Thyroid gland (tissue), 4 donors: Measurements from ENCODE around the gene MYDGF. TPM values are rescaled to one million over a fixed set of nuclear protein-coding genes. Genes with fewer than 3 reads are reported as not detected.

Experiments used
- DNase-seq, 2 donors: peaks; one replicate each; pipeline ENCODE4 v3.0.0-alpha.2; 2019
- H3K27ac ChIP-seq, 3 donors: fragments of 200-600 bp; sonication (generic); 1 replicate in 2 of 3; 2 replicates in 1 of 3; pipeline ENCODE4 v1.5.1; 2016 to 2019; ENCODE audit warnings: mild to moderate bottlenecking in 1 of 3, moderate library complexity in 1 of 3
- H3K27me3 ChIP-seq: fragments of 200-600 bp; sonication (generic); one replicate; pipeline ENCODE4 v1.5.1; 2019
- H3K36me3 ChIP-seq, 2 donors: fragments of 200-600 bp; sonication (generic); one replicate each; pipeline ENCODE4 v1.5.1; 2016 to 2019
- H3K4me1 ChIP-seq, 2 donors: fragments of 200-600 bp; sonication (generic); one replicate each; pipeline ENCODE4 v1.5.1; 2017 to 2019
- H3K4me3 ChIP-seq, 3 donors: fragments of 200-600 bp; sonication (generic); replicated peaks in 1 of 3; 1 replicate in 2 of 3; 2 replicates in 1 of 3; pipeline ENCODE4 v1.5.1; 2016; ENCODE audit warnings: mild to moderate bottlenecking in 1 of 3
- H3K9me3 ChIP-seq: fragments of 200-600 bp; sonication (generic); one replicate; pipeline ENCODE4 v1.5.1; 2017
- CTCF ChIP-seq, 6 experiments: fragments of 200-600 bp in 3 of 6; fragments of 450-650 bp in 3 of 6; sonication (generic) in 3 of 6; IDR thresholded peaks; one replicate each; pipeline ENCODE4 v1.5.1; 2016 to 2019; ENCODE audit warnings: antibody characterized with exemption in 6 of 6, mild to moderate bottlenecking in 2 of 6, inconsistent platforms in 1 of 6, moderate library complexity in 1 of 6
- POLR2A ChIP-seq, 2 donors: fragments of 450-650 bp; IDR thresholded peaks; one replicate each; pipeline ENCODE4 v1.6.1; 2017; ENCODE audit warnings: antibody characterized with exemption in 2 of 2, mild to moderate bottlenecking in 2 of 2, moderate library complexity in 1 of 2
- WGBS, 2 donors: methylation state at CpG; one replicate each; pipeline ENCODE4 v1.1.5; 2017; 5-methylcytosine and 5-hydroxymethylcytosine counted together
- intact Hi-C: fragments of 100-400 bp; cut with DNase I; formaldehyde crosslinking; loops from one replicate; pipeline ENCODE4 v1.15.1; 2023
- total RNA-seq, 4 donors: library from RNA; depleted of rRNA; stranded (reverse); fragments of >200 nt; gene quantifications; one replicate each; pipeline ENCODE4 v1.2.3, GENCODE V29; 2016

Gene MYDGF
- total RNA-seq, 4 donors from 2014 or later = 48.0 to 72.6 (median 65.2) TPM

GRCh38 chr19:4652075-4652474 lies 18.1 kb downstream of the MYDGF start:
- no peak overlapping the region for H3K4me3 ChIP-seq
- H3K36me3 ChIP-seq = peaks cover 1 to 7% of the 10 kb centered on the region in 2 donors
- 97% methylated on average over 27 to 35 of the region's 44 CpGs for whole genome bisulfite sequencing, 2 donors
- H3K27ac ChIP-seq = no peak overlapping the region
- DNase-seq = no peak
- no peaks in the 10 kb centered on the region for H3K9me3 ChIP-seq
- H3K4me1 ChIP-seq = no peaks in the 10 kb centered on the region
- intact Hi-C loops = no loop called here
- TF ChIP-seq CTCF (IDR thresholded peaks at IDR 0.05) (no peak), POLR2A (IDR thresholded peaks at IDR 0.05) (no peak)
- no peaks in the 10 kb centered on the region for H3K27me3 ChIP-seq

- H3K36me3 ChIP-seq = no peaks in the 10 kb centered on the region
- intact Hi-C loops = no loop called here
- DNase-seq = no peak
- H3K4me3 ChIP-seq = no peak overlapping the region
- H3K9me3 ChIP-seq = no peaks in the 10 kb centered on the region
- TF ChIP-seq POLR2A (IDR thresholded peaks at IDR 0.05) (no peak), CTCF (IDR thresholded peaks at IDR 0.05) (no peak)
- H3K4me1 ChIP-seq = no peaks in the 10 kb centered on the region
- no peaks in the 10 kb centered on the region for H3K27me3 ChIP-seq
- H3K27ac ChIP-seq = no peak overlapping the region
- 65 to 82% methylated on average over 2 of the region's 2 CpGs for WGBS, 2 donors
These were observed 20.0 kb downstream of the MYDGF start for GRCh38 chr19:4650159-4650558.

GRCh38 chr19:4649392-4650047 lies 20.6 kb downstream of the MYDGF start:
- Histone ChIP-seq H3K27ac (no peak overlapping the region), H3K4me1 (no peaks in the 10 kb centered on the region), H3K4me3 (no peak overlapping the region), H3K9me3 (no peaks in the 10 kb centered on the region), H3K36me3 (no peaks in the 10 kb centered on the region), H3K27me3 (no peaks in the 10 kb centered on the region)
- 88 to 90% methylated on average over 5 to 19 of the region's 19 CpGs for WGBS, 2 donors
- DNase-seq = no peak
- intact Hi-C loops = no loop called here
- TF ChIP-seq POLR2A (IDR thresholded peaks at IDR 0.05) (no peak), CTCF (IDR thresholded peaks at IDR 0.05) (no peak)

GRCh38 chr19:4647676-4648644 lies 22.2 kb downstream of the MYDGF start:
- intact Hi-C loops = no loop called here
- peak; percentile 22 to 35 for DNase-seq
- no peak for TF ChIP-seq CTCF (IDR thresholded peaks at IDR 0.05)
- Histone ChIP-seq H3K36me3 (no peaks in the 10 kb centered on the region), H3K4me1 (no peaks in the 10 kb centered on the region), H3K27me3 (no peaks in the 10 kb centered on the region), H3K9me3 (no peaks in the 10 kb centered on the region), H3K4me3 (no peak overlapping the region), H3K27ac (peak overlapping the region in 2 of 3 donors; percentile 17 to 33)
- 61 to 71% methylated on average over 10 to 16 of the region's 20 CpGs for WGBS, 2 donors

- H3K36me3 ChIP-seq = no peaks in the 10 kb centered on the region
- H3K4me3 ChIP-seq = no peak overlapping the region
- WGBS, 2 donors = 81 to 89% methylated on average over 4 of the region's 4 CpGs
- DNase-seq = no peak
- H3K27me3 ChIP-seq = no peaks in the 10 kb centered on the region
- H3K27ac ChIP-seq = no peak overlapping the region
- no peaks in the 10 kb centered on the region for H3K9me3 ChIP-seq
- H3K4me1 ChIP-seq = no peaks in the 10 kb centered on the region
- TF ChIP-seq CTCF (IDR thresholded peaks at IDR 0.05) (no peak), POLR2A (IDR thresholded peaks at IDR 0.05) (no peak)
- intact Hi-C loops = no loop called here
These were observed 24.4 kb downstream of the MYDGF start for GRCh38 chr19:4645718-4646117.
